Measurements from ENCODE around the gene LRCH1.

Gene LRCH1

DNA sequence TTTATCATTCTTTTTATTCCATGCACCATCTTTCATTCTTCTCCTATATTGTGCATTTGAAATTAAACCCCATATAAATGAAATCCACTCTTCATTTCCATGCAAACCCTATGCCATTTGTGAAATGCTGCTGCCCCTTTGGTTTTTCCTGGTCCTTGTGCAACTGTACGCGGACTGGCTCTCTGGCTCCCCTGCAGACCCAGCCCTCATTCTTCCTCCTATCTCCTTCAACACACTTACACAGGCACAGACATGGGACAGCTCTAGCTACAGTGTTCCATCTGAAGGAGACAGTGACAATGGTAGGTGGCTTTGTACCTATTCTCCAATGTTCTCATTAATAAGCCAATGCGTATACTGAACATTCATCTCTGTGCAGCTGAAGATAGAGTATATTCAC lies 162.4 kb downstream of the LRCH1 start:
- Histone ChIP-seq H3K4me3 (ENCODE audit: low read depth, low read length) (no peak overlapping the region), H3K9me3 (no peaks in the 10 kb centered on the region), H3K36me3 (peaks cover 33% of the 10 kb centered on the region), H3K27me3 (no peaks in the 10 kb centered on the region), H3K4me1 (no peaks in the 10 kb centered on the region)
- TF ChIP-seq, protein P1, sequence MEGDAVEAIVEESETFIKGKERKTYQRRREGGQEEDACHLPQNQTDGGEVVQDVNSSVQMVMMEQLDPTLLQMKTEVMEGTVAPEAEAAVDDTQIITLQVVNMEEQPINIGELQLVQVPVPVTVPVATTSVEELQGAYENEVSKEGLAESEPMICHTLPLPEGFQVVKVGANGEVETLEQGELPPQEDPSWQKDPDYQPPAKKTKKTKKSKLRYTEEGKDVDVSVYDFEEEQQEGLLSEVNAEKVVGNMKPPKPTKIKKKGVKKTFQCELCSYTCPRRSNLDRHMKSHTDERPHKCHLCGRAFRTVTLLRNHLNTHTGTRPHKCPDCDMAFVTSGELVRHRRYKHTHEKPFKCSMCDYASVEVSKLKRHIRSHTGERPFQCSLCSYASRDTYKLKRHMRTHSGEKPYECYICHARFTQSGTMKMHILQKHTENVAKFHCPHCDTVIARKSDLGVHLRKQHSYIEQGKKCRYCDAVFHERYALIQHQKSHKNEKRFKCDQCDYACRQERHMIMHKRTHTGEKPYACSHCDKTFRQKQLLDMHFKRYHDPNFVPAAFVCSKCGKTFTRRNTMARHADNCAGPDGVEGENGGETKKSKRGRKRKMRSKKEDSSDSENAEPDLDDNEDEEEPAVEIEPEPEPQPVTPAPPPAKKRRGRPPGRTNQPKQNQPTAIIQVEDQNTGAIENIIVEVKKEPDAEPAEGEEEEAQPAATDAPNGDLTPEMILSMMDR (IDR thresholded peaks at IDR 0.05; ENCODE audit: low read depth, low read length): no peak
- DNase-seq: no peak

DNA sequence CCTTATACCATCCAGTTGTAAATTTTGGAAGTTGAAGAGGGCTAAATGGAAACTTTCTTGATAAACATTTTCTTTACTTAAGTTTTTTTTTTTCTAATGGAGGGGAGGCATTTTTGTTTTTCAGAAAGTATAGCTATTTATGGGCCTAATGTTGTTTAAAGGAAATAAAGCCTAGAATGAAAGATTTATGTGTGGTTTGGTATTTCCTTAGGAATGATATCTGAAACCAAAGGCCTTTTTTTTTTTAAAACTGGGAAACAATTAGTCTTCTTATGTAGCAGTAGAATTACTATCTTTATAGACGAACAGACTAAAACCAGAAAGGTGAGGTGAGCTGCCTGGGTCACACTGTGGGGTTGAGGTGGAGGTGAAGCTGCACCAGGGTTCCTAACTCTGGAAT lies 163.9 kb downstream of the LRCH1 start:
- Histone ChIP-seq H3K36me3 (peaks cover 26% of the 10 kb centered on the region), H3K4me1 (peaks cover 2% of the 10 kb centered on the region), H3K9me3 (no peaks in the 10 kb centered on the region), H3K27me3 (no peaks in the 10 kb centered on the region), H3K4me3 (ENCODE audit: low read depth, low read length) (no peak overlapping the region)
- TF ChIP-seq, protein P1 (IDR thresholded peaks at IDR 0.05; ENCODE audit: low read depth, low read length): no peak
- DNase-seq: no peak

DNA sequence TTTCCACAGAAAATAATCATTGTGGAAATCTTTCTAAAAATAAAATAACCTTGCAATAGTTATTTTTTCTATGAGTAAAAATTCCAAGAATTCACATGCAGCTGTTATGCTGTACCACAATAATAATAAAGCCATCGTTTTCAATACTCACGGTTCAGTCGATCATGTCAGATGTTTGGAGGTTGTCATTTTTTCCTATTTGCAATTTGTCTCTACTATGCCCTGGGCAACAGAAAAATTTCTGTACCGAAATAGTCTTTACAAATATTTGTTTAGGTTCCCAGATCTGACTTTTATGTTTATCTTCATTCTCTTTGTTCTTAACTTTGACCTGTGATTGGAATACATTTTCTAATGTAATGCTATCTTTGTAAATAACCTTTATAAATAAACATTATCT lies 164.3 kb downstream of the LRCH1 start:
- TF ChIP-seq, protein P1 (IDR thresholded peaks at IDR 0.05; ENCODE audit: low read depth, low read length): no peak
- no peaks in the 10 kb centered on the region for H3K9me3 ChIP-seq
- H3K4me3 ChIP-seq (ENCODE audit: low read depth, low read length): no peak overlapping the region
- H3K4me1 ChIP-seq: peaks cover 2% of the 10 kb centered on the region
- DNase-seq: no peak
- no peaks in the 10 kb centered on the region for H3K27me3 ChIP-seq
- peaks cover 22% of the 10 kb centered on the region for H3K36me3 ChIP-seq

GRCh38 chr13:46717856-46718255 lies 164.9 kb downstream of the LRCH1 start:
- DNase-seq: no peak
- Histone ChIP-seq H3K36me3 (peaks cover 21% of the 10 kb centered on the region), H3K9me3 (no peaks in the 10 kb centered on the region), H3K4me1 (peaks cover 2% of the 10 kb centered on the region), H3K27me3 (no peaks in the 10 kb centered on the region), H3K4me3 (ENCODE audit: low read depth, low read length) (no peak overlapping the region)
- TF ChIP-seq, protein P1 (IDR thresholded peaks at IDR 0.05; ENCODE audit: low read depth, low read length): no peak

- H3K36me3 ChIP-seq: peaks cover 36% of the 10 kb centered on the region
- DNase-seq: no peak
- TF ChIP-seq, protein P1 (IDR thresholded peaks at IDR 0.05; ENCODE audit: low read depth, low read length): no peak
- H3K4me3 ChIP-seq (ENCODE audit: low read depth, low read length): no peak overlapping the region
- H3K27me3 ChIP-seq: no peaks in the 10 kb centered on the region
- H3K4me1 ChIP-seq: peaks cover 2% of the 10 kb centered on the region
- H3K9me3 ChIP-seq: no peaks in the 10 kb centered on the region
Measured at GRCh38 chr13:46720189-46720588, 167.2 kb downstream of the LRCH1 start.

GRCh38 chr13:46721054-46721453 lies 168.1 kb downstream of the LRCH1 start:
- peaks cover 2% of the 10 kb centered on the region for H3K4me1 ChIP-seq
- H3K36me3 ChIP-seq: peaks cover 34% of the 10 kb centered on the region
- no peak overlapping the region for H3K4me3 ChIP-seq (ENCODE audit: low read depth, low read length)
- TF ChIP-seq, protein P1 (IDR thresholded peaks at IDR 0.05; ENCODE audit: low read depth, low read length): peak; percentile 69
- H3K9me3 ChIP-seq: no peaks in the 10 kb centered on the region
- DNase-seq: peak; percentile 52
- H3K27me3 ChIP-seq: no peaks in the 10 kb centered on the region

Measured in BE2C (cell line).